Measurements from ENCODE around the gene NKPD1. TPM values are rescaled to one million over a fixed set of nuclear protein-coding genes. Genes with fewer than 3 reads are reported as not detected.

NKPD1 gene
- polyA plus RNA-seq, 2 of the 4 experiments (the other 2 are of a cell fraction) = 0.12 to 0.15 TPM

GRCh38 chr19:45152504-45153338 is 8.1 kb downstream of the NKPD1 start:
- Histone ChIP-seq H3K27ac (peak overlapping the region in 1 of 2 experiments; percentile 50; a peak in 1 of 6 replicates), H3K4me2 (no peak overlapping the region), H3K4me3 (no peak overlapping the region), H3K9me3 (no peaks in the 10 kb centered on the region), H3K4me1 (peaks cover 21% of the 10 kb centered on the region; the same call in 2 of the 3 replicates)
- no peak for DNase-seq (ENCODE audit: low read depth in 1 of 2, low spot score in 1 of 2)
- ChIA-PET POLR2A (no interaction called here), CTCF (interaction anchor here (1.2 to 1.5 kb wide), 3 partner anchors 12 to 52 kb away, joined by 3 read pairs; partner anchors contain the start of genes BLOC1S3 and TRAPPC6A)
- no peak for FAIRE-seq
- ATAC-seq = no peak
- 93% methylated on average over 91 of the region's 91 CpGs for WGBS (ENCODE audit: missing lambda C conversion rate)
- TF ChIP-seq PHF8 (IDR thresholded peaks at IDR 0.05; ENCODE audit: borderline replicate concordance, low read depth) (no peak), CHD2 (IDR thresholded peaks at IDR 0.05; ENCODE audit: low read length, partially characterized antibody) (no peak), PBX3 (IDR thresholded peaks at IDR 0.05) (no peak)

GRCh38 chr19:45151821-45152503 is 8.8 kb downstream of the NKPD1 start:
- Histone ChIP-seq H3K9me3 (no peaks in the 10 kb centered on the region), H3K27ac (peak overlapping the region in 1 of 2 experiments; percentile 26; a peak in 1 of 6 replicates), H3K4me1 (peaks cover 21% of the 10 kb centered on the region; the same call in 2 of the 3 replicates), H3K4me2 (no peak overlapping the region), H3K4me3 (no peak overlapping the region)
- ATAC-seq (no peak), DNase-seq (ENCODE audit: low read depth in 1 of 2, low spot score in 1 of 2) (no peak), FAIRE-seq (no peak)
- ChIA-PET POLR2A (no interaction called here), CTCF (interaction anchor here (1.0 to 1.5 kb wide), 2 partner anchors 11 to 92 kb away, joined by 3 read pairs; no protein-coding TSS in a partner anchor)
- 95% methylated on average over 47 of the region's 64 CpGs for WGBS (ENCODE audit: missing lambda C conversion rate)
- TF ChIP-seq MAFK (IDR thresholded peaks at IDR 0.05; ENCODE audit: partially characterized antibody) (no peak), SMC3 (IDR thresholded peaks at IDR 0.05) (no peak), EP300 (IDR thresholded peaks at IDR 0.05) (no peak), HOXB13 (CRISPR knock-in tag; IDR thresholded peaks at IDR 0.05; ENCODE audit: low read depth) (no peak), HDAC2 (IDR thresholded peaks at IDR 0.05) (no peak), ESRRA (IDR thresholded peaks at IDR 0.05; ENCODE audit: borderline replicate concordance, low read length) (no peak), USF2 (IDR thresholded peaks at IDR 0.05) (no peak), HOXB5 (CRISPR knock-in tag; IDR thresholded peaks at IDR 0.05) (no peak), RNF2 (IDR thresholded peaks at IDR 0.05; ENCODE audit: borderline replicate concordance, low read depth) (no peak), NFE2L2 (conservative IDR thresholded peaks at IDR 0.05; ENCODE audit: low read length) (no peak), CTCF (IDR thresholded peaks at IDR 0.05) (no peak), TFCP2L1 (CRISPR knock-in tag; IDR thresholded peaks at IDR 0.05) (no peak), RCOR1 (IDR thresholded peaks at IDR 0.05; ENCODE audit: low read depth, low read length) (no peak), RARB (CRISPR knock-in tag; IDR thresholded peaks at IDR 0.05) (no peak), GATA3 (IDR thresholded peaks at IDR 0.05; ENCODE audit: borderline replicate concordance) (no peak), SREBF2 (IDR thresholded peaks at IDR 0.05) (no peak), NPAS2 (CRISPR knock-in tag; IDR thresholded peaks at IDR 0.05; ENCODE audit: borderline replicate concordance) (no peak)
